ENCODE measurements around the gene DLX2. TPM values are rescaled to one million over a fixed set of nuclear protein-coding genes. Genes with fewer than 3 reads are reported as not detected.
A peak's percentile ranks its signal among the peaks of the same experiment; 100 is the strongest.
"Not testable (repeated sequence)": the region's sequence is repeated elsewhere in the genome, so short reads cannot be mapped to it uniquely, and the experiment has no call there.

The DLX2 gene
- total and polyA plus RNA-seq, 9 donors: 0.12 TPM; not detected in 8

- Histone ChIP-seq H3K27me3 (no peaks in the 10 kb centered on the region), H3K4me1 (ENCODE audit: insufficient read depth) (no peaks in the 10 kb centered on the region), H3K27ac (no peak overlapping the region), H3K4me3 (no peak overlapping the region), H3K36me3 (no peaks in the 10 kb centered on the region), H3K9me3 (no peaks in the 10 kb centered on the region)
- TF ChIP-seq EP300 (IDR thresholded peaks at IDR 0.05) (no peak), CTCF (IDR thresholded peaks at IDR 0.05) (no peak), POLR2A (IDR thresholded peaks at IDR 0.05) (no peak)
- intact Hi-C loops (cut with DNase I): loop anchor here in 2 of 4 donors (10.0 kb wide), 2 partner anchors 304 to 524 kb away; no protein-coding TSS in a partner anchor
- no peak for DNase-seq
Observed at GRCh38 chr2:172119089-172119488, 16.4 kb upstream of the DLX2 start.

- intact Hi-C loops (cut with DNase I): loop anchor here in 2 of 4 donors (10.0 kb wide), 2 partner anchors 301 to 521 kb away; no protein-coding TSS in a partner anchor
Observed at GRCh38 chr2:172116107-172116506, 13.4 kb upstream of the DLX2 start.

GRCh38 chr2:172114579-172114978 lies 11.9 kb upstream of the DLX2 start:
- Histone ChIP-seq H3K27me3 (no peaks in the 10 kb centered on the region), H3K4me3 (no peak overlapping the region), H3K36me3 (no peaks in the 10 kb centered on the region), H3K9me3 (no peaks in the 10 kb centered on the region), H3K4me1 (ENCODE audit: insufficient read depth) (no peaks in the 10 kb centered on the region), H3K27ac (no peak overlapping the region)
- WGBS, 3 donors: 71 to 79% (median 76%) methylated on average over 3 of the region's 3 CpGs
- intact Hi-C loops (cut with DNase I): loop anchor here in 3 of 4 donors (5.0 to 10.0 kb wide), 3 partner anchors 300 to 1142 kb away; no protein-coding TSS in a partner anchor
- TF ChIP-seq POLR2A (IDR thresholded peaks at IDR 0.05): no peak
- no peak for TF ChIP-seq CTCF (IDR thresholded peaks at IDR 0.05)
- no peak for TF ChIP-seq EP300 (IDR thresholded peaks at IDR 0.05)
- DNase-seq: no peak

More at GRCh38 chr2:172116107-172116506, 13.4 kb upstream of the DLX2 start:
- Histone ChIP-seq H3K27me3 (no peaks in the 10 kb centered on the region), H3K27ac (no peak overlapping the region), H3K4me3 (no peak overlapping the region), H3K36me3 (no peaks in the 10 kb centered on the region), H3K4me1 (ENCODE audit: insufficient read depth) (no peaks in the 10 kb centered on the region), H3K9me3 (no peaks in the 10 kb centered on the region)
- 73 to 86% (median 77%) methylated on average over 5 of the region's 5 CpGs for WGBS, 3 donors
- no peak for DNase-seq
- TF ChIP-seq POLR2A (IDR thresholded peaks at IDR 0.05): no peak
- TF ChIP-seq CTCF (IDR thresholded peaks at IDR 0.05): no peak
- TF ChIP-seq EP300 (IDR thresholded peaks at IDR 0.05): no peak

GRCh38 chr2:172114176-172114575 lies 11.5 kb upstream of the DLX2 start:
- not testable (repeated sequence) for H3K27me3 ChIP-seq; H3K36me3 ChIP-seq; DNase-seq; H3K4me3 ChIP-seq; H3K4me1 ChIP-seq (ENCODE audit: insufficient read depth); H3K9me3 ChIP-seq; H3K27ac ChIP-seq
- intact Hi-C loops (cut with DNase I): loop anchor here in 3 of 4 donors (5.0 to 10.0 kb wide), 3 partner anchors 299 to 1142 kb away; no protein-coding TSS in a partner anchor
- WGBS, 3 donors: 64 to 68% (median 65%) methylated on average over 6 of the region's 6 CpGs

- H3K4me1 ChIP-seq (ENCODE audit: insufficient read depth): no peaks in the 10 kb centered on the region
- H3K9me3 ChIP-seq: no peaks in the 10 kb centered on the region
- TF ChIP-seq CTCF (IDR thresholded peaks at IDR 0.05) (peak; percentile 24 to 60 (median 57)), POLR2A (IDR thresholded peaks at IDR 0.05) (no peak)
- H3K4me3 ChIP-seq: no peak overlapping the region
- DNase-seq: no peak
- H3K27ac ChIP-seq: no peak overlapping the region
- H3K27me3 ChIP-seq: no peaks in the 10 kb centered on the region
- 15 to 16% (median 15%) methylated on average over 2 of the region's 2 CpGs for WGBS, 3 donors
- no peaks in the 10 kb centered on the region for H3K36me3 ChIP-seq
- intact Hi-C loops (cut with DNase I): loop anchor here in 3 of 4 donors (5.0 to 10.0 kb wide), 3 partner anchors 299 to 1141 kb away; no protein-coding TSS in a partner anchor
Observed at GRCh38 chr2:172113617-172114016, 10.9 kb upstream of the DLX2 start.
